Fibroblast of pulmonary artery (primary cell): ENCODE measurements around the gene AGPAT3.

Experiments used
- DNase-seq: peaks from one replicate; pipeline ENCODE4 v3.0.0-alpha.2; 2010; ENCODE audit warnings: low read depth
- H3K4me3 ChIP-seq: replicated peaks from 2 replicates; pipeline ENCODE4 v1.5.1; 2011; ENCODE audit warnings: low read depth, mild to moderate bottlenecking, control low read depth, low read length, moderate library complexity
- TF ChIP-seq, protein P1 (sequence below): IDR thresholded peaks from 2 replicates; pipeline ENCODE4 v1.5.1; 2011; ENCODE audit warnings: mild to moderate bottlenecking, control low read depth, low read length, inconsistent platforms; ENCODE audit errors: missing control alignments

The AGPAT3 gene

DNA sequence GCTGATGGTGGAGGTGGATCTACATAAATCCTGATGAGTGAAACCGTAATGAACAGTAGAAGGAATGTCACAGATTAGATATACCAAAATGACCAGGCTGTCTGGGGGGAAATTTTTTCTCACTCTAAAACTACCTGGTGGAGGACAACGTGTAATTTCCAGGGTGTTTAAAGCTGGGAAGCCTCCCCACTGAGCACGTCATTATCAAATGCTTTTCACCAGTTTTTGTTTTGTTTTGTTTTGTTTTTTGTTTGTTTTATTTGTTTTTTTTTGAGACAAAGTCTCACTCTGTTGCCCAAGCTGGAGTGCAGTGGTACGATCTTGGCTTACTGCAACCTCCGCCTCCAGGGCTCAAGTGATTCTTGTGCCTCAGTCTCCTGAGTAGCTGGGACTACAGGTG, 11.6 kb downstream of the AGPAT3 start:
- no peak for DNase-seq
- TF ChIP-seq, protein P1, sequence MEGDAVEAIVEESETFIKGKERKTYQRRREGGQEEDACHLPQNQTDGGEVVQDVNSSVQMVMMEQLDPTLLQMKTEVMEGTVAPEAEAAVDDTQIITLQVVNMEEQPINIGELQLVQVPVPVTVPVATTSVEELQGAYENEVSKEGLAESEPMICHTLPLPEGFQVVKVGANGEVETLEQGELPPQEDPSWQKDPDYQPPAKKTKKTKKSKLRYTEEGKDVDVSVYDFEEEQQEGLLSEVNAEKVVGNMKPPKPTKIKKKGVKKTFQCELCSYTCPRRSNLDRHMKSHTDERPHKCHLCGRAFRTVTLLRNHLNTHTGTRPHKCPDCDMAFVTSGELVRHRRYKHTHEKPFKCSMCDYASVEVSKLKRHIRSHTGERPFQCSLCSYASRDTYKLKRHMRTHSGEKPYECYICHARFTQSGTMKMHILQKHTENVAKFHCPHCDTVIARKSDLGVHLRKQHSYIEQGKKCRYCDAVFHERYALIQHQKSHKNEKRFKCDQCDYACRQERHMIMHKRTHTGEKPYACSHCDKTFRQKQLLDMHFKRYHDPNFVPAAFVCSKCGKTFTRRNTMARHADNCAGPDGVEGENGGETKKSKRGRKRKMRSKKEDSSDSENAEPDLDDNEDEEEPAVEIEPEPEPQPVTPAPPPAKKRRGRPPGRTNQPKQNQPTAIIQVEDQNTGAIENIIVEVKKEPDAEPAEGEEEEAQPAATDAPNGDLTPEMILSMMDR, result no peak
- no peak overlapping the region for H3K4me3 ChIP-seq

DNA sequence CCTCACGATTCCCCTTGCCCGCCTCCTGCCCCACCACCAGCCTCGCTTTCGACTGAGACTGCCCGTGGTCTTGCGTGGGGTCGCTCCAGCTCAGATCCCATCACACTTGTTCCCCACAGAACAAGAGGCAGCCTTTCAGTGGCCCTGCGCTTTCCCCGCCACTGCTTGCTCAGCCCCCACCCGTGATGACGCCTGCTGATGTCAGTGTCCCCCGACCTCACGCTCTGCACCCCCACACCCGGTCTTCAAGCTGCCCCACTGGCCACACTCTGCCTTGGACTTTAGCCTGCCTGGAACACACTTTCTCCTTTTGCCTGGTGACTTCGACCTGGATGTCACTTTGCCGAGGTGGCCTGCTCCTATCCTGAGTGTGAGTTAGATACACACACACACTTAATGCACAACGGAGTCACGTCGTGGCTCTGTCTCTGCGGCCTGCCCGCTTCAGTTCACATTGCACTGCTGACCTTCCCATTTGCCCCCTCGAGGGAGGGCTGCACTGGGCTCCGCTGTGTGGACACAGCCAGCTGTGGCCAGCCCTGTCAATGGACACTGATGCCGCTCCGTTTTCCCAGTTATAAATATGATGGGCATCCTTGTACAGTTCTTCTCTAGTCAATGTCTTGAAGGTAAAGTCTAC, 13.0 kb downstream of the AGPAT3 start:
- TF ChIP-seq, protein P1, result no peak
- DNase-seq, result no peak
- no peak overlapping the region for H3K4me3 ChIP-seq

- TF ChIP-seq, protein P1, result no peak
- no peak overlapping the region for H3K4me3 ChIP-seq
- DNase-seq, result no peak
These were observed 14.5 kb downstream of the AGPAT3 start for GRCh38 chr21:43879348-43880110.

DNA sequence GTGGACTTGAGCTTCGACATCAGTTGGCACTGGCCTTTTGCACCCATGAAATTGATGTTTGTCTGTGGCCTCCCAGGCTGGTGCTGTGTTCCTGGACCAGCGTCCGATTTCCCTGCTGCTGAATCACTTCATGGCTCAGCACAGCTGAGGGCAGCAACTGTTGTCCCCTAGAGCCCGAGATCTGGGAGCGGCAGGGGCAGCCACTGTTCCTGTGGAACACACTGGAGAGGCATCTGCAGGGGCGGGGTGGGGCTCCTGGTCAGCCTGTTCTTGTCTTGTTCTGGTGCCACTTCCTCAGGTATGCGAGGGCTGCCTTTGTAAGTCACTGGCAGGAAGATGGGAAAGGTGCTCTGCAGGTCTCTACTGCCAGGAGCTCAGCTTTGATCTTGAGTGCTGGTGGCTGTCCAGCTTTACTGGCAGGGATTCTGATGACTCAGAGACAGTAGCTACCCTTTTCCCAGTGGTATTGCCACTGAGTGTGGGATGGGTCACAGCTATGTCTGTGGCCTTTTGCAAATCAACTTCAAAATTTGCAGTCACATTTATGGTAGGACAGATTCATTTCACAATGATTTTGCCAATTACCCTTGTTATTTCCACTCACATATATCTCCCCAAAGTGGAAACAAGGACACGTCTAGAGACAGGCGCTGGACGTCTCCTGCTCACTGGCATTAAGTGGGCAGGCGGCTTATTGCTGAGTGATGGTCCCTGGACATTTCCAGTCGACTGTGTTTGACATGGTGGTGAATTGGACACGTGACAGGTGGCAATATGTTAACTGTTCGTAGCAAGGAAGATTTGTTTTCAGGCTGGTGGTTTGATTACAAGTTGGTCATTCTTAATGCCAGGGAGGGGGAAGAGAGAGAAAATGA, 15.3 kb downstream of the AGPAT3 start:
- no peak overlapping the region for H3K4me3 ChIP-seq
- no peak for DNase-seq
- TF ChIP-seq, protein P1, result no peak

DNA sequence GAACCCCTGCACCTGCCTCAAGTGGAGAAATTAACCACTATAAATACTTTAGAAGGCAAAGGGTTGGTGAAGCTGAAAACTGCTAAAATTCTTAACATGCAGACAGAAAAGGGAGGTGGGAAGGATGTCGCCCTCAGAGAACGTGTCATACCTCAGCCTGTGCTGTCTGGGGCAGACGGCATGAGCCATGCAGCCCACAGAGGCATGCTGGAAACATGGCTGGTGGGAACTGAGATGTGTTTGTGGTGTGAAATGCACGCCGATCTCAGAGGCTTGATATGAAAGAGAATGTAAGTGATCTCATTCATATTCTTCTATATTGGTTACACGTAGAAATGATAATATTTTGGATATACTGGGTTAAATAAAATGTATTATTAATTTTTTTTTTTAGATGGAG, 16.3 kb downstream of the AGPAT3 start:
- H3K4me3 ChIP-seq, result no peak overlapping the region
- DNase-seq, result no peak
- TF ChIP-seq, protein P1, result no peak

DNA sequence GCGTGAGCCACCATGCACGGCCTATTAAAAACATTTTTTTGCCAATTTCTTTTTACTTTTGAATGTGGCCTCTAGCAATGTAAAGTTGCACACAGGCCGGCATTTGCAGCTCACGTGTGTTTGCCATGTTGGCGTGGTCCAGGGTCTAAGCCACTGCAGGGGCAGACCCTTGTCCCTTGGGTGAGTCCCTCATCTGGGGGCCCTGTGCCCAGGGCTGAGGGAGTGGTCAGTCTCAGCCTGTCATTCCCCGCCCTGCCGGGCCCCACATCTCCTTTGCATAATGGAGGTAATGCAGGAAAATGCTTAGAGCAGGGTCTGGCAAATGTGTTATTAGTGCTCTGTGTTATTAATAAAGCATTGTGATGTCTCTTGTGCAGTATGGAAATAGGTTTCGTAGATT, 16.9 kb downstream of the AGPAT3 start:
- no peak overlapping the region for H3K4me3 ChIP-seq
- TF ChIP-seq, protein P1, result no peak
- DNase-seq, result no peak
